ENCODE measurements around the gene FZD4.

- no peak for TF ChIP-seq EZH2 (IDR thresholded peaks at IDR 0.05; ENCODE audit: insufficient read depth, low read length)
- TF ChIP-seq CTCF (IDR thresholded peaks at IDR 0.05; ENCODE audit: insufficient read depth, low read depth, low read length) = no peak
Measured at GRCh38 chr11:86983021-86983488, 27.9 kb upstream of the FZD4 start.
